Keratinocyte (primary cell): ENCODE measurements around the gene SGIP1. TPM values are rescaled to one million over a fixed set of nuclear protein-coding genes. Genes with fewer than 3 reads are reported as not detected.

Experiments
- DNase-seq: peaks from one replicate; pipeline ENCODE4 v3.0.0-alpha.2; 2011; ENCODE audit warnings: low read depth, missing footprints, low spot score
- FAIRE-seq: peaks from 2 replicates; lab custom pipeline; 2011; peaks lifted over from hg19 to GRCh38; lab: Jason Lieb, UNC
- H2AFZ ChIP-seq: 2 replicates; pipeline ENCODE4 v1.6.0; 2012; ENCODE audit warnings: low read length, control low read depth, inconsistent platforms; ENCODE audit not compliant: control insufficient read depth
- H3K27ac ChIP-seq: 2 replicates; pipeline ENCODE4 v1.5.1; 2011; ENCODE audit warnings: low read length; ENCODE audit not compliant: control insufficient read depth, insufficient read depth
- H3K27me3 ChIP-seq: 3 replicates; pipeline ENCODE4 v1.6.0; 2011; ENCODE audit warnings: low read length; ENCODE audit not compliant: control insufficient read depth, insufficient read depth; ENCODE audit errors: extremely low read depth
- H3K36me3 ChIP-seq, 2 experiments: 2 replicates in 1 of 2; 3 replicates in 1 of 2; pipeline ENCODE4 v1.5.1; 2011; ENCODE audit warnings: low read length in 2 of 2, mild to moderate bottlenecking in 1 of 2; ENCODE audit not compliant: control insufficient read depth in 2 of 2, insufficient read depth in 2 of 2; ENCODE audit errors: extremely low read depth in 1 of 2
- H3K4me1 ChIP-seq: 3 replicates; pipeline ENCODE4 v1.5.1; 2011; ENCODE audit warnings: low read length; ENCODE audit not compliant: control insufficient read depth, insufficient read depth; ENCODE audit errors: extremely low read depth
- H3K4me2 ChIP-seq: 3 replicates; pipeline ENCODE4 v1.6.0; 2011; ENCODE audit warnings: low read depth, low read length; ENCODE audit not compliant: control insufficient read depth, insufficient read depth; ENCODE audit errors: extremely low read depth
- H3K4me3 ChIP-seq, 3 experiments: fragments of 200-600 bp in 1 of 3; sonication (generic) in 1 of 3; 2 replicates in 2 of 3; 3 replicates in 1 of 3; pipeline ENCODE4 v1.5.1; 2011 to 2016; ENCODE audit warnings: low read length in 3 of 3, mild to moderate bottlenecking in 3 of 3, control low read depth in 2 of 3, inconsistent platforms in 1 of 3, low read depth in 1 of 3, mixed read lengths in 1 of 3, mixed run types in 1 of 3, moderate library complexity in 1 of 3; ENCODE audit not compliant: control insufficient read depth in 2 of 3, insufficient read depth in 2 of 3; ENCODE audit errors: extremely low read depth in 1 of 3
- H3K79me2 ChIP-seq: 2 replicates; pipeline ENCODE4 v1.6.0; 2012; ENCODE audit warnings: low read length; ENCODE audit not compliant: control insufficient read depth, insufficient read depth
- H3K9ac ChIP-seq: 3 replicates; pipeline ENCODE4 v1.6.0; 2011; ENCODE audit warnings: low read length; ENCODE audit not compliant: control insufficient read depth, insufficient read depth; ENCODE audit errors: extremely low read depth
- H3K9me1 ChIP-seq: 3 replicates; pipeline ENCODE4 v1.6.0; 2011; ENCODE audit warnings: low read length; ENCODE audit not compliant: control insufficient read depth, insufficient read depth; ENCODE audit errors: extremely low read depth
- H3K9me3 ChIP-seq: 2 replicates; pipeline ENCODE4 v1.5.1; 2012; ENCODE audit warnings: low read depth, low read length; ENCODE audit not compliant: control insufficient read depth
- H4K20me1 ChIP-seq: 3 replicates; pipeline ENCODE4 v1.6.0; 2011; ENCODE audit warnings: low read length; ENCODE audit not compliant: control insufficient read depth, insufficient read depth; ENCODE audit errors: extremely low read depth
- EZH2 ChIP-seq: IDR thresholded peaks from one replicate; pipeline ENCODE4 v1.6.1; 2012; ENCODE audit warnings: inconsistent platforms, mild to moderate bottlenecking, low read length, moderate library complexity
- dilution Hi-C: fragments of 300-500 bp; cut with MboI; formaldehyde crosslinking; loops from one replicate; pipeline ENCODE4 v1.7.0; 2020; ENCODE audit warnings: low sequenced_read_pairs; ENCODE audit not compliant: extremely low pct_ligation_motif_present
- polyA plus RNA-seq, 5 experiments: library from polyadenylated mRNA; depleted of rRNA in 3 of 5; stranded (reverse) in 3 of 5; stranded (forward) in 1 of 5; unstranded in 1 of 5; fragments of >200 nt; gene quantifications; 1 replicate in 1 of 5; 2 replicates in 3 of 5; 3 replicates in 1 of 5; pipeline versions ENCODE4 v1.2.1 to v1.2.3, GENCODE V29; 2011 to 2012; ENCODE audit warnings: missing spikeins in 2 of 5, low read depth in 1 of 5, low replicate concordance in 1 of 5
- TF ChIP-seq, protein P1 (sequence below), 3 experiments: IDR thresholded peaks in 1 of 3; conservative IDR thresholded peaks in 1 of 3; optimal IDR thresholded peaks in 1 of 3; 2 replicates in 2 of 3; 3 replicates in 1 of 3; pipeline versions ENCODE3 to v1.5.1; 2011; ENCODE audit warnings: low read length in 3 of 3, mild to moderate bottlenecking in 3 of 3, moderate library complexity in 2 of 3, control low read depth in 1 of 3, inconsistent platforms in 1 of 3; ENCODE audit not compliant: insufficient read depth in 2 of 3; ENCODE audit errors: extremely low read depth in 1 of 3

Gene SGIP1
- polyA plus RNA-seq, 1 donor (not counting 4 experiments of a cell fraction or from before 2014, with no cell fraction given) = 0.05 TPM

DNA sequence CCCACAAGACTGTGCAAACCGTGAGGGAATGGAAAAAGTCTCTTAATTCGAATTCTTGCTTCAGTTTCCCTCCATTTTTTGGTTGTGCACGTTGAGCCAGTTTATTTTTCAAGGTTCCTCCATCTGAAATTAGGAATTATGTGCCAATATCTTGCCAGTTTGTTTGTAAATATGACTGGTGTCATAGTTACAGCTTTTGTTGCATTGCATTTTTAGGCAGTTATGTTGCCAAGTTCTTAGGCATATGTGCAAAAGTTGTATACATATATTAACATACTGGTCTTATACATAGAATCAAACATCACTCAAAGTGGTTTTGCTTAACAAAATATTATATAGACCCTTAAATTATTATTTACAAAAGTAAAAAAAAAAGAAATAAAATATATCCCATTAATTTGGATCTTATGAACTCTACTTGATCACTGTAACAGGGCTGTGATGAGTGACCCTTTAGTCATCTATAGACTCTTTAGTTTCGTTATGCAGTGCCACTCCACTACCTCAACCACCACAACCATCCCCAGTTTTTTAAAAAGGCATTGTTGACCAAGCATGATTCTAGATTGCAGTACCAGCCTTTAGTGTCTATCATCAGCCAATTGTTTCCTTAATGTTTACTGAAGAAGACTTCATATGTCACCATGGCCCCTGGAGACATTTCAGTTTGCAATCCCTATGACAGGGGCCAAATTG, 197.4 kb downstream of the SGIP1 start:
- no peak overlapping the region for H2AFZ ChIP-seq
- H3K4me2 ChIP-seq = no peak overlapping the region
- FAIRE-seq = no peak
- H3K4me3 ChIP-seq = no peak overlapping the region
- dilution Hi-C loops = no loop called here
- H3K9ac ChIP-seq = no peak overlapping the region
- no peaks in the 10 kb centered on the region for H4K20me1 ChIP-seq
- peaks cover 20% of the 10 kb centered on the region for H3K4me1 ChIP-seq
- no peaks in the 10 kb centered on the region for H3K36me3 ChIP-seq
- no peaks in the 10 kb centered on the region for H3K79me2 ChIP-seq
- no peaks in the 10 kb centered on the region for H3K27me3 ChIP-seq
- H3K27ac ChIP-seq = no peak overlapping the region
- no peaks in the 10 kb centered on the region for H3K9me1 ChIP-seq
- DNase-seq = no peak
- H3K9me3 ChIP-seq = no peaks in the 10 kb centered on the region
- no peak for TF ChIP-seq EZH2
- TF ChIP-seq, protein P1, sequence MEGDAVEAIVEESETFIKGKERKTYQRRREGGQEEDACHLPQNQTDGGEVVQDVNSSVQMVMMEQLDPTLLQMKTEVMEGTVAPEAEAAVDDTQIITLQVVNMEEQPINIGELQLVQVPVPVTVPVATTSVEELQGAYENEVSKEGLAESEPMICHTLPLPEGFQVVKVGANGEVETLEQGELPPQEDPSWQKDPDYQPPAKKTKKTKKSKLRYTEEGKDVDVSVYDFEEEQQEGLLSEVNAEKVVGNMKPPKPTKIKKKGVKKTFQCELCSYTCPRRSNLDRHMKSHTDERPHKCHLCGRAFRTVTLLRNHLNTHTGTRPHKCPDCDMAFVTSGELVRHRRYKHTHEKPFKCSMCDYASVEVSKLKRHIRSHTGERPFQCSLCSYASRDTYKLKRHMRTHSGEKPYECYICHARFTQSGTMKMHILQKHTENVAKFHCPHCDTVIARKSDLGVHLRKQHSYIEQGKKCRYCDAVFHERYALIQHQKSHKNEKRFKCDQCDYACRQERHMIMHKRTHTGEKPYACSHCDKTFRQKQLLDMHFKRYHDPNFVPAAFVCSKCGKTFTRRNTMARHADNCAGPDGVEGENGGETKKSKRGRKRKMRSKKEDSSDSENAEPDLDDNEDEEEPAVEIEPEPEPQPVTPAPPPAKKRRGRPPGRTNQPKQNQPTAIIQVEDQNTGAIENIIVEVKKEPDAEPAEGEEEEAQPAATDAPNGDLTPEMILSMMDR (optimal IDR thresholded peaks at IDR 0.05 in 1 of 3, IDR thresholded peaks at IDR 0.05 in 1 of 3, conservative IDR thresholded peaks at IDR 0.05 in 1 of 3; ENCODE audit: extremely low read depth in 1 of 3, insufficient read depth in 2 of 3, low read length in 3 of 3) = no peak

DNA sequence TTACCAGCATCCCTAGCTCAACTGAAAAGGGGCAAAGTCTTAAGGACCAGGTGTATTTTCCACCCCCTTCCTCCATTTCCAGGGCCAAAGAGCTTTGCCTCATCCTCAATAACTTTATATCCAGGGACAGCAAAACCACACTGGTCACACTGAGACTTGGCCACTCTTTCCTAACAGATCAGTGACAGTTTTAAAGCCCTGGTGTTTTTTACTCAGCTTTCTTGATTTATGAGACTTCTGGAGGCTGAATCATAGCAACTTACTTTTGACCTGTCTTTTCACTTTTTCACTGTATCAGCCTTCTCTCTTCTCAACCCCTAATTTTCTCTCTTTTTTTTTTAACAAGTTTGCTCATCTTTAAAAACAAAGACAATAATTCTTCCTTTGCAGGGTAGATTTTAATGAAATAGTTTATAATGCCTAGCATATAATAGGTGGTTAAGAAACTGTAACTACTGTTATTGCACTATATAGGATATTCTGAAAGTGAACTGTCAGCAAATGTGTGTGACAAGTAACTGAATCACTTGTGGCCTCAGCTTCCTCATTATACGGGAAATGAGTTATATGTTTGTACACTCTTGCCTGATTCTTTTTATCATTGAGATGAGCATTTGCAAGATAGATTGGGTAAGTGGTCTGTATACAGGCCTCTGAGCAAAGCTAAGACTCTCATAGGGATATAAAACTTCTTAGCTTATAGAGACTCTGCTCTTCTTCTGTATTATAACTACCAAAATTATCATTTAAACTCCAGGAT, 198.6 kb downstream of the SGIP1 start:
- Histone ChIP-seq H3K4me1 (peaks cover 20% of the 10 kb centered on the region), H3K27me3 (no peaks in the 10 kb centered on the region), H3K9me3 (no peaks in the 10 kb centered on the region), H3K36me3 (no peaks in the 10 kb centered on the region), H3K4me2 (no peak overlapping the region), H4K20me1 (no peaks in the 10 kb centered on the region), H3K4me3 (no peak overlapping the region), H3K27ac (no peak overlapping the region), H3K9ac (no peak overlapping the region), H3K9me1 (no peaks in the 10 kb centered on the region), H2AFZ (no peak overlapping the region), H3K79me2 (no peaks in the 10 kb centered on the region)
- dilution Hi-C loops = no loop called here
- TF ChIP-seq, protein P1 (optimal IDR thresholded peaks at IDR 0.05 in 1 of 3, IDR thresholded peaks at IDR 0.05 in 1 of 3, conservative IDR thresholded peaks at IDR 0.05 in 1 of 3; ENCODE audit: extremely low read depth in 1 of 3, insufficient read depth in 2 of 3, low read length in 3 of 3) = no peak
- TF ChIP-seq EZH2 = no peak
- FAIRE-seq (no peak), DNase-seq (no peak)
